ENCODE measurements around the gene C2orf81. TPM values are rescaled to one million over a fixed set of nuclear protein-coding genes. Genes with fewer than 3 reads are reported as not detected.
"Not testable (repeated sequence)": the region's sequence is repeated elsewhere in the genome, so short reads cannot be mapped to it uniquely, and the experiment has no call there.

C2orf81 gene
- total and polyA plus RNA-seq, 4 donors: 0.08 to 0.44 (median 0.29) TPM

DNA sequence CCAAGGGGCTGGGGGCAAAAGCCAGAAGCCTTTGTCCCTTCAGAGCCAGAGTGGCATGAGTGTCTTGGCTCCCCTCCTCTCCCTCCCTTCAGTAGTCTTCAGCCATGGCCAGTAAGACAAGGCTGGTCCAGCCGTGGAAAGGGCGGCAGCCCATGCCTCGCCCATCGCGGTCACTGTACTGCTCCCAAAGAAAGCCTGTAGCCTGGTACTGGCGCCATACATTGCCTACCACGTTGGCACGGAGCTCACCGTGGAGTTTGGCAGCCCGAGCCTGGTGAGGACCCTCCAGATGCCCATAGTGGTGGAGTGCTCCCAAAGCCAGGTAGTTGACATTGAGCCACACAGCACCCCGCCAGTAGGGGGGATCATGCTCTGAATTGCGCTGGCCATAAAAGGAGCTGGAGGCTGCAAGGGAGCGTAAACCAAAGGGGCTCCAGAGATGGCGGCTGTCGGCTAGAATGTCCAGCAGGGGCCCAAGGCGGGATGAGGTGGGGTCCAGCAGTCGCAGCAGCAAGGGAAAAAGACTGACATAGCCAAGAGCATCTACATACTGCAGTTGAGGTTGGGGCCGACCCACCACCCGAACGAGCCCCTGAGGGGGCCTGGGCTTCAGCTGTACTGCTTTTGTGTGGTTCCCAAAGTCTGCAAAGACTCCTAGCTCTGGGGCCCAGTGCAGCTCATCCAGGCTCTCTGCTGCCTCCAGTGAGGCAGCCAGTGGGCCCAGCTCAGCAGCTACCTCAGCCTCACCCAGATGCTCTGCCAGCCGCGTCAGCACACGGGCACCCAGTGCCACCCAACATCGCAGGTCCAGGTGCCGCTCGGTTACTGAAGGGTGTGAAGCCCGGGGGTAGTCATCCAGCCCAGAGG, 40.0 kb upstream of the C2orf81 start:
- 96% methylated on average over 27 of the region's 27 CpGs for WGBS

DNA sequence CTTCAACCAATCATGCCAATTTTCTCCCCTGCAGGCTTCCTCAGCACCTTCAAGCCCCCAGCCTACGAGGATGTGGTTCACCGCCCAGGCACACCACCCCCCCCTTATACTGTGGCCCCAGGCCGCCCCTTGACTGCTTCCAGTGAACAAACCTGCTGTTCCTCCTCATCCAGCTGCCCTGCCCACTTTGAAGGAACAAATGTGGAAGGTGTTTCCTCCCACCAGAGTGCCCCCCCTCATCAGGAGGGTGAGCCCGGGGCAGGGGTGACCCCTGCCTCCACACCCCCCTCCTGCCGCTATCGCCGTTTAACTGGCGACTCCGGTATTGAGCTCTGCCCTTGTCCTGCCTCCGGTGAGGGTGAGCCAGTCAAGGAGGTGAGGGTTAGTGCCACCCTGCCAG, 38.8 kb upstream of the C2orf81 start:
- peaks cover 3 to 19% (median 9%) of the 10 kb centered on the region in 4 donors for H3K36me3 ChIP-seq (ENCODE audit: control insufficient read depth in 4 of 4, insufficient read depth in 3 of 4, low read depth in 1 of 4, low read length in 3 of 4)
- DNase-seq (ENCODE audit: low spot score); H3K27me3 ChIP-seq (ENCODE audit: control insufficient read depth in 4 of 4, insufficient read depth in 4 of 4, low read length in 3 of 4); H3K27ac ChIP-seq (ENCODE audit: low read depth in 1 of 2, low read length in 2 of 2); H3K4me3 ChIP-seq (ENCODE audit: low read depth in 1 of 3, low read length in 3 of 3); H3K9ac ChIP-seq (ENCODE audit: low read depth in 1 of 2, low read length in 2 of 2); H3K9me3 ChIP-seq (ENCODE audit: control insufficient read depth in 4 of 4, low read length in 3 of 4): not testable (repeated sequence)
- WGBS: 91% methylated on average over 10 of the region's 10 CpGs
- peaks cover 8 to 42% (median 38%) of the 10 kb centered on the region in 4 donors for H3K4me1 ChIP-seq (ENCODE audit: control insufficient read depth in 4 of 4, insufficient read depth in 4 of 4, low read length in 3 of 4)

More for the DNA sequence above, 40.0 kb upstream of the C2orf81 start:
- H3K9me3 ChIP-seq (ENCODE audit: control insufficient read depth in 4 of 4, low read length in 3 of 4): no peaks in the 10 kb centered on the region
- peaks cover 4 to 36% (median 29%) of the 10 kb centered on the region in 4 donors for H3K4me1 ChIP-seq (ENCODE audit: control insufficient read depth in 4 of 4, insufficient read depth in 4 of 4, low read length in 3 of 4)
- no peak overlapping the region for H3K9ac ChIP-seq (ENCODE audit: low read depth in 1 of 2, low read length in 2 of 2)
- no peaks in the 10 kb centered on the region for H3K27me3 ChIP-seq (ENCODE audit: control insufficient read depth in 4 of 4, insufficient read depth in 4 of 4, low read length in 3 of 4)
- no peak overlapping the region for H3K27ac ChIP-seq (ENCODE audit: low read depth in 1 of 2, low read length in 2 of 2)
- TF ChIP-seq EGR1 (IDR thresholded peaks at IDR 0.05; ENCODE audit: low read depth in 2 of 2): no peak
- TF ChIP-seq RAD21 (IDR thresholded peaks at IDR 0.05): peak in 1 of 2 donors; percentile 4
- peaks cover 3 to 19% (median 9%) of the 10 kb centered on the region in 4 donors for H3K36me3 ChIP-seq (ENCODE audit: control insufficient read depth in 4 of 4, insufficient read depth in 3 of 4, low read depth in 1 of 4, low read length in 3 of 4)
- H3K4me3 ChIP-seq (ENCODE audit: low read depth in 1 of 3, low read length in 3 of 3): no peak overlapping the region
- no peak for DNase-seq (ENCODE audit: low spot score)

DNA sequence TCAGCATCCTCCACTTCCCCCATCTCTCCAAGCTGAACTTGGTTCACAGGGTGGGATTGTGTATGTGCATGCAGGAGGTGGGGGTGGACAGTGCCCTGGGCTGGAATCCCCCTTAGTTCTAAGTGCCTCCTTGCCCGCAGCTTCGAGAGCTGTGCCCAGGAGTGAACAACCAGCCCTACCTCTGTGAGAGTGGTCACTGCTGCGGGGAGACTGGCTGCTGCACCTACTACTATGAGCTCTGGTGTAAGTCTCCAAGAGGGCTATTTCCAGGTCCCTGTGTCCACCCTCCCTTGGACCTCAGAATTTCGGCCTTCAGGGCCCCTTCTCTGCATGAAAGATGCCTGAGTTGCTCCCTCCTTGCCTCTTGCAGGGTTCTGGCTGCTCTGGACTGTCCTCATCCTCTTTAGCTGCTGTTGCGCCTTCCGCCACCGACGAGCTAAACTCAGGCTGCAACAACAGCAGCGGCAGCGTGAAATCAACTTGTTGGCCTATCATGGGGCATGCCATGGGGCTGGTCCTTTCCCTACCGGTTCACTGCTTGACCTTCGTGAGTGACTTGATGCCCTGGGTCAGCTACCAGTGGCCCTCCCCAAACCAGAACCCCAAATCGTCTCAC, 38.2 kb upstream of the C2orf81 start:
- H3K9ac ChIP-seq (ENCODE audit: low read depth in 1 of 2, low read length in 2 of 2); H3K27me3 ChIP-seq (ENCODE audit: control insufficient read depth in 4 of 4, insufficient read depth in 4 of 4, low read length in 3 of 4); H3K9me3 ChIP-seq (ENCODE audit: control insufficient read depth in 4 of 4, low read length in 3 of 4); DNase-seq (ENCODE audit: low spot score); H3K27ac ChIP-seq (ENCODE audit: low read depth in 1 of 2, low read length in 2 of 2): not testable (repeated sequence)
- H3K4me3 ChIP-seq (ENCODE audit: low read depth in 1 of 3, low read length in 3 of 3): peak overlapping the region in 1 of 3 donors; percentile 58
- peaks cover 8 to 43% (median 39%) of the 10 kb centered on the region in 4 donors for H3K4me1 ChIP-seq (ENCODE audit: control insufficient read depth in 4 of 4, insufficient read depth in 4 of 4, low read length in 3 of 4)
- peaks cover 3 to 19% (median 9%) of the 10 kb centered on the region in 4 donors for H3K36me3 ChIP-seq (ENCODE audit: control insufficient read depth in 4 of 4, insufficient read depth in 3 of 4, low read depth in 1 of 4, low read length in 3 of 4)
- 88% methylated on average over 13 of the region's 13 CpGs for WGBS

DNA sequence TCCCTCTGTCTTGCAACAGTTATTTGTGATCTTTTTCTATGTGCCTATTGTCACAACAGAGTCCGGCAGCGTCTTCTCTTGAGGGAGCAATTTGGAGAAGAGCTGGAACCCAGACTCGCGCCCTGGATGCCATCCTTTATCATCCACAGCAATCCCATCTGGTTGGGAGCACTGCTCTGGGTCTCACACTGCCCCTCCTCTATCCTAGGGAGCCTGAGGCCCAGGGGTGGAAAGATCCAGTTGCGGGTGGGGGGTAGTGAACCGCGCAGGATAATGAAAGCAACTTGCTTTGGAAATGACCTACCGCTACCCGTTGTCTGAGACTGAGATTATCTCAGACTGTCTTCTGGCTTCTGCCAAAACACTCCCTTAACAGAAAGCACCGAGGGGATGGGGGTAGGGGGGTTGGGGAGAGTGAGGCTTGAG, 37.5 kb upstream of the C2orf81 start:
- peaks cover 5 to 41% (median 35%) of the 10 kb centered on the region in 4 donors for H3K4me1 ChIP-seq (ENCODE audit: control insufficient read depth in 4 of 4, insufficient read depth in 4 of 4, low read length in 3 of 4)
- TF ChIP-seq, protein P1, sequence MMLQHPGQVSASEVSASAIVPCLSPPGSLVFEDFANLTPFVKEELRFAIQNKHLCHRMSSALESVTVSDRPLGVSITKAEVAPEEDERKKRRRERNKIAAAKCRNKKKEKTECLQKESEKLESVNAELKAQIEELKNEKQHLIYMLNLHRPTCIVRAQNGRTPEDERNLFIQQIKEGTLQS (IDR thresholded peaks at IDR 0.05): no peak
- TF ChIP-seq FOXA2 (IDR thresholded peaks at IDR 0.05): no peak
- TF ChIP-seq HNF4A (conservative IDR thresholded peaks at IDR 0.05): no peak
- TF ChIP-seq, protein P2, sequence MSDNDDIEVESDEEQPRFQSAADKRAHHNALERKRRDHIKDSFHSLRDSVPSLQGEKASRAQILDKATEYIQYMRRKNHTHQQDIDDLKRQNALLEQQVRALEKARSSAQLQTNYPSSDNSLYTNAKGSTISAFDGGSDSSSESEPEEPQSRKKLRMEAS (IDR thresholded peaks at IDR 0.05): no peak
- TF ChIP-seq RXRA (IDR thresholded peaks at IDR 0.05): no peak
- TF ChIP-seq, protein P3, sequence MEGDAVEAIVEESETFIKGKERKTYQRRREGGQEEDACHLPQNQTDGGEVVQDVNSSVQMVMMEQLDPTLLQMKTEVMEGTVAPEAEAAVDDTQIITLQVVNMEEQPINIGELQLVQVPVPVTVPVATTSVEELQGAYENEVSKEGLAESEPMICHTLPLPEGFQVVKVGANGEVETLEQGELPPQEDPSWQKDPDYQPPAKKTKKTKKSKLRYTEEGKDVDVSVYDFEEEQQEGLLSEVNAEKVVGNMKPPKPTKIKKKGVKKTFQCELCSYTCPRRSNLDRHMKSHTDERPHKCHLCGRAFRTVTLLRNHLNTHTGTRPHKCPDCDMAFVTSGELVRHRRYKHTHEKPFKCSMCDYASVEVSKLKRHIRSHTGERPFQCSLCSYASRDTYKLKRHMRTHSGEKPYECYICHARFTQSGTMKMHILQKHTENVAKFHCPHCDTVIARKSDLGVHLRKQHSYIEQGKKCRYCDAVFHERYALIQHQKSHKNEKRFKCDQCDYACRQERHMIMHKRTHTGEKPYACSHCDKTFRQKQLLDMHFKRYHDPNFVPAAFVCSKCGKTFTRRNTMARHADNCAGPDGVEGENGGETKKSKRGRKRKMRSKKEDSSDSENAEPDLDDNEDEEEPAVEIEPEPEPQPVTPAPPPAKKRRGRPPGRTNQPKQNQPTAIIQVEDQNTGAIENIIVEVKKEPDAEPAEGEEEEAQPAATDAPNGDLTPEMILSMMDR (IDR thresholded peaks at IDR 0.05; ENCODE audit: low read depth, low read length, missing input control): no peak
- DNase-seq (ENCODE audit: low spot score): no peak
- no peaks in the 10 kb centered on the region for H3K27me3 ChIP-seq (ENCODE audit: control insufficient read depth in 4 of 4, insufficient read depth in 4 of 4, low read length in 3 of 4)
- peak overlapping the region in 1 of 2 donors; percentile 52 for H3K9ac ChIP-seq (ENCODE audit: low read depth in 1 of 2, low read length in 2 of 2)
- no peaks in the 10 kb centered on the region for H3K9me3 ChIP-seq (ENCODE audit: control insufficient read depth in 4 of 4, low read length in 3 of 4)
- peaks cover 3 to 19% (median 9%) of the 10 kb centered on the region in 4 donors for H3K36me3 ChIP-seq (ENCODE audit: control insufficient read depth in 4 of 4, insufficient read depth in 3 of 4, low read depth in 1 of 4, low read length in 3 of 4)
- peak overlapping the region; percentile 55 to 85 (median 58) for H3K4me3 ChIP-seq (ENCODE audit: low read depth in 1 of 3, low read length in 3 of 3)
- WGBS: 4% methylated on average over 10 of the region's 10 CpGs
- H3K27ac ChIP-seq (ENCODE audit: low read depth in 1 of 2, low read length in 2 of 2): peak overlapping the region; percentile 49 to 55

All from liver (tissue), 9 donors.